Muscle of arm (tissue), 12 donors: ENCODE measurements around the gene LRRC4. TPM values are rescaled to one million over a fixed set of nuclear protein-coding genes. Genes with fewer than 3 reads are reported as not detected.

Source experiments
- DNase-seq: peaks from one replicate; pipeline ENCODE4 v3.0.0-alpha.2; 2013
- polyA plus RNA-seq, 12 donors: library from polyadenylated mRNA; unstranded; fragments of 120-200 nt; gene quantifications; one replicate each; pipeline ENCODE4 v1.2.1, GENCODE V29; 2013; ENCODE audit not compliant: insufficient read length in 12 of 12

The LRRC4 gene
- polyA plus RNA-seq, 12 donors = 2.3 to 7.3 (median 3.5) TPM; not detected in 1

GRCh38 chr7:128006550-128007302 is 24.5 kb downstream of the LRRC4 start:
- DNase-seq = no peak

- no peak for DNase-seq
These were observed 25.5 kb downstream of the LRRC4 start for GRCh38 chr7:128005759-128006159.

GRCh38 chr7:128005117-128005516 is 26.1 kb downstream of the LRRC4 start:
- no peak for DNase-seq

- DNase-seq = no peak
These were observed 26.6 kb downstream of the LRRC4 start for GRCh38 chr7:128004623-128005022.

GRCh38 chr7:128003787-128004186 is 27.4 kb downstream of the LRRC4 start:
- no peak for DNase-seq

DNA sequence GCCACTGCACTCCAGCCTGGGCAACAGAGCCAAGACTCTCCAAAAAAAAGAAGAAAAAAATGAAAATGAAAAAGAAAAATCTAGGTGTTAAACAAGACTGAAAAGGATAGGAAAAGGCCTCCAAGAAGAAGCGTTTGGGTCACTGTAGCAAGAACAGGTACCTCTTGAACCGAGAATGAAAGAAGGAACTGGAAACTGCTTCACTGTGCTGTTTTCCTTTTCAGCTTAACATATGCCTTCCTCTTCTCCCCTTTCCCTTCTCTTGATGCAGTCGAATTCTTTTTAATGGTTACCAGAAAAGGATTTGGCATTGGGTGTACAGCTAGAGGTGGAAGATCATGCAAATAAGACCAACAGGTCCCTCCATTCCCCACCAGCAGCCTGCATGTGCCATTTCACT is 28.1 kb downstream of the LRRC4 start:
- no peak for DNase-seq

- no peak for DNase-seq
These were observed 30.4 kb downstream of the LRRC4 start for GRCh38 chr7:128000854-128001265.

DNA sequence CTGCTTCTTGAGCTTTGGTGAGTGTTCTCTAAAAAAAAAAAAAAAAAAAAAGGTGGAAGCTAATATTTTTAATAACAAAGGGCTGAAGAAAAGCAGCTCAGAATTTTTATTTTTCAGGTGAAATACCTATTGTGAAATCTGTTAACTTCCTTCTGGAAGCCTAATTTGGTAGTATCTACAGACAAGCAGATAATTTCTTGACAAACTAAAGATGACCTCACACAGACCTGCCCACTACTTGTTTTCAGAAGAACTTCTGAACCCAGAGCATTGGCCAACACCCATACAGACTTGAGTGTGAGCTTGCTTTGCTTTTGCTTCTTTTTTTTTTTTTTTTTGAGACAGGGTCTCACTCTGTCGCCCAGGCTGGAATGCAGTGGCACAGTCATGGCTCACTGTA is 31.2 kb downstream of the LRRC4 start:
- no peak for DNase-seq

GRCh38 chr7:127998671-127999070 is 32.6 kb downstream of the LRRC4 start:
- no peak for DNase-seq

DNA sequence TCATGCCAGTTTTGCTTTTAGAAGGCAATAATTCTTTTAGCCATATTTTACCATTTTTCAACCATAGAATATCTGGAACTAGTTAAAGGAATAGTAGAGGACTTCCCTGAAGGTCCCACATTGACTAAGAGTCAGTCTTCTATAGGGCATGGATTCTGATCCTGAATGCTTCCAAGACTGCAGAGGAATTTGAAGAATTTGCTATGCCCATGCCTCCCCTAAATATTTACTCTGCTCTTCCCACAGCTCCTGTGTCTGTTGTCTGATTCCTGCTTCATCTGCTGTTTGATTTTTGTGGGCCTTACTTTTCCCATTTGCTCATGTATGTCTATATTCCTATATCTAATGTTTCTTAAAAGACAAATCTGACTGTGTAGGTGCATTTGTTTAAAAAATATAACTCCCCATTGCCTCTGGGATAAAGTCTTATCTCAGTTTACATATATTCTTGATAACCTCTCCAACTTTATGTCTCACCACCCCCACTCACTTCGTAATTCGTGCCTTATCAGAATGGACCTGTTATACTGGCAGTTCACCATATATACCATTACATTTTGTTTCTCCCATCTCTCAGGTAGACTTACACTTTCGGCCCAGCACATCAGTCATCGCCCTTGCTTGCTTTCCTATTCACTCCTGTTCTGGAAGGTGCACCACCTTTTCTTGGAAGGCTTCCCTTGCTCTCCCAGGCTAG is 33.9 kb downstream of the LRRC4 start:
- no peak for DNase-seq

- DNase-seq = no peak
These were observed 34.8 kb downstream of the LRRC4 start for GRCh38 chr7:127996253-127997071.

DNA sequence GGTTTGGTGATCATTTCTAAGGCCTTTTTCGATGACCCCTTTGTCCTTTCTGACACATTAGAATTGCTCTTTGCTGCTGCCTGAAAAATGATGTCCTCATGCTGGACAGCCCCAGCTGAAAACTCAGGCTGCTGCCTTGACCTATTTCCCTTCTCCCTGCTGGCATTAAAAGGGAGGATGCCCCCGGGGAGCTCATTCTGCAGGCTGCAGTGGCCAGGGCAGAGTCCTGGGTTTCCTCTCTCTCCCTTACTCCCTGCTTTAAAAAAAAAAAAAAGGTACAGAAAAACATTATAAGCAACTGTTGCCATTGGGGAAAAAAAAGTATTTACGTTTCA is 35.4 kb downstream of the LRRC4 start:
- peak; percentile 15 for DNase-seq

DNA sequence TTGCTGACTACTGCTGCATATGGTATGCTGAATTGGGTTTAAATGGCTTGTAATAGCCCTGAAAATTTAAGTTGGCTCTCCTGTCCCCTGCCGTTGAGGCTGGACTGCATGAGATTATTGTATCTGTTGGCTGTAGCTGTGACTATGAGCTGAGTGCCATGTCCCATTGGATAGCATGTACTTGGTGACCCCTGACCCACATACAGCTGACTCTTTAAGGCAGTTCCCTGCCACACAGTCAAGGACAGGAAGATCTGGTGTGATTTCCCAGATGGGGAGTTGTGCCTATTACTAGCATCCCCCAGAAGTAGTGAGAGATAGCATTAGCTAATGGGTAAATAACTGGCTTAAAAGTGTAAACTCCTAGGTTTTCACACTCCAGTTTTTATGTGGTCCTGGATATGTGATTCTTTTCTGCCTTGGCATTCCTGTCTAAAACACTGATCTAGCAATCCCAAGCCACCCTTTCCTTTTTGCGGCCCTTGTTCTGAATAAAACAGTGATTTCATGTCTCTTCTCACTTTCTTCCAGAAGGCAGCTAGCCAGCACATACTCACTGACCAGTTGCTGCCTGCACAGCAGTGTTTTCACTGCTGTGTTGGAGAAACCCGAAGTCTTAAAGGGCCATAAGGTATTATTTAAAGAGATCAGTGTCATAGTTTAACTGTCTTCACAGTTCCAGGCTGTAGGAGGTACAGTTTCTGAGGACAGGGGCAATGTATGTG is 35.9 kb downstream of the LRRC4 start:
- DNase-seq = peak; percentile 73

- DNase-seq = no peak
These were observed 37.2 kb downstream of the LRRC4 start for GRCh38 chr7:127993987-127994386.

DNA sequence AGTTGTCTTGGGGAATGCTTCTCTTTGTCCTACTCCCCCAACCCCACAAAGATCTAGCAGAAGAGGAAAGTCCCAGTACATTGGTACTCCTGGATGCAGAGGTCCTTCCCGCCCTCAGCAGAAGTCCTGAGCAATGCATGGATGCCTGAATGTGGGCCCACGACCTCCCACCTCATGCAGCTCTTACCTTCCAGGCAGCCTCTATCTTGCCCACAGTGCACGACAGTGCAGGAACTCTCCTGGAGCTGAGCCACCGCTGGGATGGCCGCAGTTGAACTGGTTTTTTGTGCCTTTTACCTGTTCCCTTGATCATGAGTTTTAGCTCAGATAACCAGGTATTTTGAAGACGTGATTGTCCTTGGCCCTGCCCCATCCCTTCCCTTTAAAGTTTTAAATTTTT is 37.9 kb downstream of the LRRC4 start:
- DNase-seq = no peak

DNA sequence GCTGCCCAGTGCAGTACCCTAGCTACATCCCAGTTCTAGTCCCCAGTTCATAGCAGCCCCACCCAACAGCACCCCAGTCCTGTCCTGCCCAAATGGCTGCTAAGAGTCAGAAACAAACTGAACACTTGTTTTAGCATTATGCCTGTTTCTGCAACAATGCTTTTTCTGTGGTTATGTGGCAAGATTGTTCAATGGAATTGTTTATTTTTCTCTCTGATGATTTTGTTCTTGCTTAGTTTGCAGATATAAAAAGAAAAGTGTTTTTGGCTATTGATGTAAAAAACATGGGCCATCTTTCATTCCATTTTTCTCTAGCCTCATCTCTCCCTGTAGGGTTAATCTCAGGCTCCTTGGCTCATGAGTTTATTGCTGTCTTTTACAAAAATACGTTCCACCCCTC is 42.5 kb downstream of the LRRC4 start:
- DNase-seq = no peak

- DNase-seq = no peak
These were observed 44.4 kb downstream of the LRRC4 start for GRCh38 chr7:127986581-127987521.

DNA sequence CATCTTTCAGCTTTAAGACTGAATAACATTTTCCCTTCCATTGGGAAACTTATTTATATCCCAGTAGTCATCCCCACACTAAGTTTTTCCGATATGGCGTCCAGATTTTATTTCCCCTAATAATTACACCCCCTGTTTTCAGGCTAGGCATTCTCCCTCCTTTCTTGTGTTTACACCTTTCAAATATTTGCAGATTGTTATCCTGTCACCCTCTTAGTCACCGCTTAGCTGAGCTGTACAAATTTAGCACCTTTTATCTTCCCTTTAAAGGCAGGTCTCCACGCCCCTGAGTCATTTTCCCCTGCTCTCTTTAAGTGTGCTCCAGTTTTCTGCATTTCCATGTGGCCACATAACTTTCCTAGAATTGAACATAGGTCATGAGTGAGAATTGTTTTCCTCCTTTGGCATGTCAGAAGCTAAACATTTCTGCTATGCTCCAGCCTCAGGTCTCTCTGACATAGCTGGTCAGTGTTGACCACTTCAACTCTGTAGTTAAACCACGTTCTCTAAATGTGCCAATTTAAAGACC is 47.4 kb downstream of the LRRC4 start:
- DNase-seq = no peak

- no peak for DNase-seq
These were observed 49.3 kb downstream of the LRRC4 start for GRCh38 chr7:127981965-127982364.

DNA sequence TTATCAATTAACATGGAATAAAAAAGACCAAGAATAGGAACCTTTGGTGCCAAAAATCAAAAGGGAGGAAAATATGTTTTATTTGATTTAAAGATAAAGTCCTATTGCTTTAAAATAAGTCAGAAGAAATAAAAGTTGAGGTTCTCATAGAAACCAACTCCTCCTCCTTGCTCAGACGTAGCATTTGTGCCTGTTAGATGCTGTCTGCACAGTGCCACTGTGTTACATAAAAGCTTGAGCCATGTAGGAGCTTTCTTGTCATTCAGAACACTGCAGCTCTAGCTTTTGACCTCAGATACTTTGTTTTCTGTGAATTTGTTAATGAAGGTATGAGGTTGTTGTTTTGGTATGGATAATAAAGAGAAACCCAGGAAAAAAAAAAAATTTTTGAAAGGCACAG is 50.3 kb downstream of the LRRC4 start:
- DNase-seq = no peak

GRCh38 chr7:127979728-127980126 is 51.5 kb downstream of the LRRC4 start:
- DNase-seq = no peak
